NCI-H1930 (cell line): ENCODE results near the gene GNB1.
A peak's percentile ranks its signal among the peaks of the same experiment; 100 is the strongest.
"Not testable (repeated sequence)": the region's sequence is repeated elsewhere in the genome, so short reads cannot be mapped to it uniquely, and the experiment has no call there.

Source experiments
- DNase-seq, 2 experiments: peaks; one replicate each; lab custom pipeline; 2025; lab: John Stamatoyannopoulos, UW

Gene GNB1

DNA sequence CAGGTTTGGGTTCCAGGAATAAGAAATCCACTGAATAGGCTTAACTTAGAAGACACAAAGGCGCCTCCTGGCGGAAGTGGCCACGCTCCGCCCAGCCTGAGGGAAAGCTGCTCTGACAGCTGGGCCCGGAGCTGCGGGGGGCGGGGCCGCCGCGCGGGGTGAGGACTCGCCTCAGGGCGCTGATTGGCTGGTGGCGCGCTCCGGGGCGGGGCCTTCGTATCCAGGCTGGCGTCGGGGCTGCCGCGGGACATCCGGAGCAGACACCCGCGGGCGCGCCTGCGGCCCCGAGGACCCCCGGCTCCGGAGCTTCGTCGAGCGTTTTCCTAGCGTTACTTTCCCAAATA is 144.3 kb downstream of the GNB1 start:
- DNase-seq: not testable (repeated sequence)

DNA sequence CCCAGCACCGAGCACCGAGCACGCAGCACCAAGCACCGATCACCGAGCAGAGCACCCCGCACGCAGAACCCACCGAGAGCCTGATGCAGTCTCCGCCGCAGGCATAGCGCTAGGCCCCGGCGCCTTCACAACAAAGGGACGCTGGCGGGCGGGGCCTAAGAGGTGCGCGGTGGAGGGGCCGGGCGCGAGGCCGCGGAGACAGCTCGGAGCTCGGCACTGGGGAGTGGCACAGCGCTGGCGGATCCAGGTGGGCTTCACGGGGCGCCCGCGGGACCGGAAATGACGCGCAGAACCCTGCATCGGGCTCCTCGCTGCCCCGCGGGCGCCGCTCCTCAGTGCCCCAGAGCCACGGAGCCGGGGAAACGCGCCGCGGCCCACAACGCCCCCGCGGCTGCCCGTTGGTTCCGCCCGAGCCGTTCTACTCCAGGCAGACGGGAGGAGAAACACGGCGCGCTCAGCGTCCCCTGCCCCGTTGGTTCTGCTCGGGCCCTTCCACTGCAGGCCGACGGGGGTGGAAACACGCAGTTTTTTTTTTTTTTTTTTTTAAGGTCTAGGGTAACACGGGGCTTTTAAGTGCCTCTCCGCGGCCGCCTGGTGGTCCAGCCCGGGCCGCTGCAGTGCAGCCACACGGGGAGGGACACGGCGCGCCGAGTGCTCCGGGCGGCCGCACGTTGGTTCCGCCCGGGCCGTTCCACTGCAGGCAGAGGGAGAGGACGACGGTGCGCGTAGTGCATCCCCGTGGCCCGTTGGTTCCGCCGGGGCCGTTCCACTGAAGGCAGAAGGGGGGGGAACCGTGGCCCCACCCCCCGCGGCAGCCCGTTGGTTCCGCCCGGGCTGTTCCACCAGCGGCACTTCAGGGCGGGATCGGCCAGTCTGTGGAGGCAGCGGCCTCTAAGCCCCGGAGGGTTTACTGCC is 145.0 kb downstream of the GNB1 start:
- peak; percentile 49 to 78 for DNase-seq

DNA sequence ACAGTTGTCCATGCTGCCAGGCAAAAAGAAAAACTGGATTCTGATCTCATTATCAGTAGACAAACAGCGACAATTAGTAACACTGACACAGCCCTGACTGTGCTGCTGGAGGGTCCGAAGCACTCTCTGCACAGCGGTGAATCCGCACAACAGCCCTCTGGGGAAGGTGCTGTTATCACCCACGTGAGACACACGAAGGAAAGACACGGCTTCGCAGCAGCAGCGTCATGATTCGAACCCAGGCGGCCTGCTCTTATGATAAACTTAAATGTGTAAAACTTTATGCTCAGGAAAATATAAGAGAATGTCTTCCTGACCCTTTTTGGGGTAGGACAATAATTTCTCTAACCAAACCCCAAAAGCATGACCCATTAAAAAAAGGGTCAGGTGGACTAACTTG is 148.4 kb downstream of the GNB1 start:
- DNase-seq: not testable (repeated sequence)

DNA sequence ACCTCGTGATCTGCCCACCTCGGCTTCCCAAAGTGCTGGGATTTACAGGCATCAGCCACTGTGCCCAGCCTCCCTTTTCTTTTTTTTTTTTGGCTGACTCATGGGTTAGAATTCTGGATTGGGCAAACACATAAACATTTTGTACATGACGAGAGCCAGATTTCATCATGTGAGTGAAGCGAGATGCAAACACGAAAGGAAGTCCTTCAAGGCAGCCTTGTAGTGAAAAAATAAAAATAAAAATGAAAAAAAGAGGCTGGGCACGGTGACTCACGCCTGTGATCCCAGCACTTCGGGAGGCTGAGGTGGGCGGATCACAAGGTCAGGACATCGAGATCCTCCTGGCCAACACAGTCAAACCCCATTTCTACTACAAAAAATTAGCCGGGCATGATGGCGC is 149.9 kb downstream of the GNB1 start:
- not testable (repeated sequence) for DNase-seq

DNA sequence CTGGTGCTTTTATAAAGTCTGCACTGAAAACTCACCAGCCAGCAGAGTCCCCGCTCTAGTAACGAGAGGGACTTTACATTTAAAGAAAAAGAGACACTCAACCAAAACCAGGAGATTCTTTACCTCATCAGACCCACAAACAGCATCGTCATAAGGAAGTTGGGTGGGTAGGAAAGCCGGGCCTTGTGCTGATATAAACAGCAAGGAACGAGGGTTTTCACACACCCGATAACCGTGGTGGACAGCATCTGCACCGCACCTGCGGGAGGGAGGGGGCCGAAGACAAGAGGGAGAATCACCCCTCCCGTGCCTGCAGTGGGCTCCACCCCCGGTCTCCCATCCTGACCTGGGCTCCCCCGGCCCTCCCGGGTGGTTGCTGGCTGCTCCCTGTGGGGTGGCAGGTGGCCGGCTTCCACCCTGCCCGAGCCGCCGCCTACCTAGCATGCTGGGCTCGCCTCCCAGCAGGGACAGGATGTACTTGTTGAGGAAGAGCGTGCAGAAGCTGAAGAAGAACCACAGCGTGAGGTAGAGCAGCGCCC is 152.0 kb downstream of the GNB1 start:
- not testable (repeated sequence) for DNase-seq

DNA sequence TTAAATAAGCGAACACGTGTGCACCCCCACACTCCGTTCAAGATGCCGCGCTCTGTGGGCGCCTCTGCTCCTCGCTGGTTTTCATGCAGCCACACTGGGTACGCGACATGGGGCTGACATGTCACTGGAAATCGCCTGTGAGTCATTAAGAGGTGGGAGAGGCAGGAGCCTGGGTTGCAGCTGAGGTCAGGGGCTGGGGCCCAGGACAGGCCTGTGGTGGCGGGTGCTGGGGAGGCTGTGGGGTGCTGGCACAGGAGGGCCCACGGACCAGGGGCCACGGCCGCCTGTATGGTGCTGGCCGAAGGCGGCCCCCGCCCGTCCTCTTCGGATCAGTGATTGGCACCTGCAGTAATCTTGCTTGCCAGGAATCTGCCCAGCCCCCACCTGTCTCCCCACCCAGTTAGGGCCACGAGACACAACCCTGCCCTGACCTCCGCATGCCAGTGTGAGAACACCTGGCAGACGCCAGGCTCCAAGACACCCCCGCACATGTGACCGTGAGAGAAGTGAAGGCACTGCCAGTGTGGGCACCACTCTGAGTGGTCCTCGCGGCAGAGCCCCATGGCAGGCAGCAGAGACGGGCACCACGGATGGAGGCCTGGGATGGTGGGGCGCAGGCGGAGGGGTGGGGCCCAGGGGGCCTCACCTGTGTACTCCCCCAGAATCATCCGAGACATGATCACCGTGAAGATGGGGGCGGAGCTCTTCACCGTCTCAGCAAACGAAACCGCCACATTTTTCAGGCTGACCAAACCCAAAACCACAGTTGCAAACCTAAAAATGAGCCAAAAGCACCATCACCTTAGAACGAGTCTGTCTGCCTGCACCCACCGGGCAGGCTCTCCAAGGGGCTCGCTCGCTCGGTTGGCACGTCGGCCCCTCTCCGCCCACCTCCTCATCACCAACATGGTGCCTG is 153.0 kb downstream of the GNB1 start:
- not testable (repeated sequence) for DNase-seq
